Panc1 (cell line): ENCODE measurements around the gene PLK3.

ENCODE experiments used
- POLR2AphosphoS5 ChIP-seq: IDR thresholded peaks from 2 replicates; pipeline ENCODE4 v1.6.1; 2012; ENCODE audit warnings: mild to moderate bottlenecking, low read depth, low read length, moderate library complexity
- REST ChIP-seq, 2 experiments: IDR thresholded peaks; 2 replicates each; pipeline ENCODE4 v1.6.1; 2011 to 2012; ENCODE audit warnings: low read depth in 2 of 2, control low read depth in 1 of 2, low read length in 1 of 2, mild to moderate bottlenecking in 1 of 2, moderate library complexity in 1 of 2; ENCODE audit not compliant: insufficient read depth in 1 of 2
- TF ChIP-seq, protein P1 (sequence below): fragments of 450-650 bp; IDR thresholded peaks from 2 replicates; pipeline ENCODE4 v1.5.1; 2017; ENCODE audit warnings: mild to moderate bottlenecking

DNA sequence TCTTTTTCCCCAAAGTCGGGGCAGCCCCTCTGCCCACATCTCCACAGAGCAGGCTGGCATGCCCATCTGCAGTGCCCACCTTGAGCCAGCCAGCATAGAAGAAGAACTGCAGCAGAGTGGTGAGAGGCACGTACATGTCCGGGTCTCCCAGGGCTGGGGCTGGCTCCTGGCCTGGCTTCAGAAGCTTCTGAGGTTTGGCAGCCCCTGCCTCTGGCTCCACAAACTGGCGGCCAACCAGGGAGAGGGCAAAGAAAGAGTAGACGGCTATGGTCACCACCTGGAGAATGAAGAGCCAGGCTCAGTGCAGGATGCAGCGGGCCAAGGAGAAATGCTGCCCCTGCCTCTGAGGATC lies 15.2 kb upstream of the PLK3 start:
- TF ChIP-seq, protein P1, sequence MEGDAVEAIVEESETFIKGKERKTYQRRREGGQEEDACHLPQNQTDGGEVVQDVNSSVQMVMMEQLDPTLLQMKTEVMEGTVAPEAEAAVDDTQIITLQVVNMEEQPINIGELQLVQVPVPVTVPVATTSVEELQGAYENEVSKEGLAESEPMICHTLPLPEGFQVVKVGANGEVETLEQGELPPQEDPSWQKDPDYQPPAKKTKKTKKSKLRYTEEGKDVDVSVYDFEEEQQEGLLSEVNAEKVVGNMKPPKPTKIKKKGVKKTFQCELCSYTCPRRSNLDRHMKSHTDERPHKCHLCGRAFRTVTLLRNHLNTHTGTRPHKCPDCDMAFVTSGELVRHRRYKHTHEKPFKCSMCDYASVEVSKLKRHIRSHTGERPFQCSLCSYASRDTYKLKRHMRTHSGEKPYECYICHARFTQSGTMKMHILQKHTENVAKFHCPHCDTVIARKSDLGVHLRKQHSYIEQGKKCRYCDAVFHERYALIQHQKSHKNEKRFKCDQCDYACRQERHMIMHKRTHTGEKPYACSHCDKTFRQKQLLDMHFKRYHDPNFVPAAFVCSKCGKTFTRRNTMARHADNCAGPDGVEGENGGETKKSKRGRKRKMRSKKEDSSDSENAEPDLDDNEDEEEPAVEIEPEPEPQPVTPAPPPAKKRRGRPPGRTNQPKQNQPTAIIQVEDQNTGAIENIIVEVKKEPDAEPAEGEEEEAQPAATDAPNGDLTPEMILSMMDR, result no peak
- TF ChIP-seq POLR2AphosphoS5 (no peak), REST (IDR thresholded peaks at IDR 0.05; ENCODE audit: insufficient read depth in 1 of 2, low read depth in 2 of 2, low read length in 1 of 2) (no peak)
